NK-92 treated with Interleukin-12 subunit alpha and Interleukin-12 subunit beta, amount 100 ng/mL, for 24 hours (cell line): Measurements from ENCODE around the gene PLAC1.

ENCODE experiments used
- DNase-seq: peaks from one replicate; lab custom pipeline; 2025; lab: John Stamatoyannopoulos, UW

The PLAC1 gene

DNA sequence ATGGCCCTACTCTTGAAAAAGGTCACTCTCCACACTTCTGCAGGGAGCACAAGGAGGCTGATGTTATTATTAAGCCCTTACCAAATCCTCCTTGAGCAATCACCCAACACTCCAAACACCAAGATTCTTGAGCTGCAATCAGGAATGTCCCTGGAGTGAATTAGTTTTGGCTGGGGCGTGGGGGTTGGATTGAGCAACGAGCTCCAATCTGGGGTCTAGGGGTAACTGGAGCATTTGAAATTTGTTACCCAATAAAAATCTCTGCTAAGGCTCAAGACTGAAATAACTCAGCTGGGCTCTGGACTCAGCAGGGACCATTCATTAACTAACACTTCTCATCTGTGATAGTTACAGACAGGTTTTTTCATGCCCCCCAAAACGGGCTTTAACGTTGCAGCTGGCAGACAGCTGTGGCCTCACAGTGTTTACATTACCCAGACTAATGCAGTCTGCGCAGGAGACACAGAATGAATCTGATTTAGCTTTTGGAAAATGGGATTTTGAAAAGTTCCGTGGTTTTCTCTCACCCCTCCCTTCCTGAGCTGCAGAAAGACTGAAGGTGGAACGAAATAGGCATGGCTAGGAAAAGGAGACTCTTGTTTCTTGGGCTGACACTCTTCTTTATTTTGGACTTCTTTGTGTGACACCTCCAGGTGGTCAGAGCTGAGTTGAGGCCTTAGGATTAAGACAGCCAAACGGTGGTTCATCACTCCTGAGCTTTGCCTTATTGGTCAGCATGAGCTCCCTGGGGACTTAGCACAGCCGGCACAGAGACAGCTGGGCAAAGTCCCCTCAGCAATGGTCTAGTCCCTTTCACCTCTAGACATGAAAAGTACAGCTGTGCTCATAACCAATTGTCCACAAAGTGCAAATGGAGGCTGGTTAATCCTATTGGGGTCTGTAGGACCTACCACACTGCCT lies 26.6 kb downstream of the PLAC1 start:
- DNase-seq, result no peak

DNA sequence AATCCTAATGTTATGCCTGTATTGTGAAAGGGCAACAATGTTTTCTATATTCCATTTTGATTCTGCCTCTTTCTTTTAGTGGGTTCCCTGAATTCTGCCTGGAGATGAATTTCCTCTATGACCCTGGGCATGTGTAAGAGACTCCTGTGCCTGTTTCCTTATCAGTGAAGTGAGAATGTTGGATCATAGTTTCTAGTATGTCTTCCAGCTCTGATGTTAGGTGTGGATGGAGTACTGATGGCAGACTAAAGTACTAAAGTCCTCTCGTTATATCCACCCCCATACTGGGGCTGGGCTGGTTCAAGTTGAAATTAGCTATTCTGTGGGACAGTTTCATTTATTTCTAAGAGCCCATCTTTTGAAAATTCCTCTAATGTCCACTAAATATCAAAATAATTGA lies 29.6 kb downstream of the PLAC1 start:
- DNase-seq, result no peak

DNA sequence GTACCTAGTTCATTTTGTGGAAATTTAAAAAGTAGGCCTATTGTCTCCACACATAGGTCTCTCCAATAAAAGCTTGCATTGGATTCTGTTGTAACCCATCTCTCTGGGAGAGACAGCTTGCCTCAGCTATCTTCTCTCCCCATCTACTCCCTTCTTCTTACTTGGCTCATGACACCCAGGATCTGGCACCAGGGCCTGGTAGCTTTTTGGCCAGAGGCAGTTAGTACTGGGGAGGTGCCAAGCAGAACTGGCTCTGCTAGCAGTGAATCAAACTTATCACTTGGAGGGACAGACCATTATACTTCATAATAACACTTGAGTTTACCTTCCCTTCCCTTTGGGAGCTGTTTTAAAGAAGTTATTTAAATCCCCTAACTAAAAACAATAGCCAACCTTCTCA lies 31.8 kb downstream of the PLAC1 start:
- no peak for DNase-seq

DNA sequence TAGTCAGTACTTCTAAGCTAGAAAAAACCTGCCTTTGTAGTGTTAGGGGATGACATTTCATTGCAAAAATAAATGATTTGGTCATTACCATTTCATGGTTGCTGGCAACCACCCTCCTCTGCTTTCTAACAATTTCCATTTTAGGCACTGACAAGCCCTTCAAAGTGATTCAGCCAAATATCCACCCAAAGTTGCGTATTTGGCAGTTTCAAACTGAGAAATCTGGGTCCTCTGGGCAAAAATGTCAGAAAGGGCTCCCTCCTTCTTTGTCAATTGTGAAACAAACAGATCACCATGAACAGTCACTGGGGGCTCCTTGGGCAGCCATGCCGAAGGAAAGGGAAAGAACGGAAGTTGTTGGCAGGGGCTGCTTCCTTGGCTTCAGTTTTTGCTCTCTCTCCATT lies 33.0 kb downstream of the PLAC1 start:
- no peak for DNase-seq

DNA sequence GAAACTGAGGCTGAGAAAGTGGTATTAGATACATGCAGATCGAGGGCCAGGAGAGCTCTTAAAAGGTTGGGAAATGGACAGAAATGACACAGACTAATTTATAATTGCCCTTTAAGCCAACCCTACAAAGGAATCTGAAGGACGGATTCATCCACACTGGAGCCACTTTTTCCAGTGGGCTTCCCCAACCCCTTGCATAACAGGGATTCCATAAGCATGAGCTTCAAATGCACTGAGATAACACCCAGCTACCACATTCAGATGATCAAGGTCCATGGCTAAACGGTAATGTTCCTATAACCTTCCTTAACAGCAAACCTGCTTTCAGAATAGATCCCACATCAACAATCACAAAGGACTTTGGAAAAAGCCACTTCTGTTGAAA lies 34.2 kb downstream of the PLAC1 start:
- no peak for DNase-seq

DNA sequence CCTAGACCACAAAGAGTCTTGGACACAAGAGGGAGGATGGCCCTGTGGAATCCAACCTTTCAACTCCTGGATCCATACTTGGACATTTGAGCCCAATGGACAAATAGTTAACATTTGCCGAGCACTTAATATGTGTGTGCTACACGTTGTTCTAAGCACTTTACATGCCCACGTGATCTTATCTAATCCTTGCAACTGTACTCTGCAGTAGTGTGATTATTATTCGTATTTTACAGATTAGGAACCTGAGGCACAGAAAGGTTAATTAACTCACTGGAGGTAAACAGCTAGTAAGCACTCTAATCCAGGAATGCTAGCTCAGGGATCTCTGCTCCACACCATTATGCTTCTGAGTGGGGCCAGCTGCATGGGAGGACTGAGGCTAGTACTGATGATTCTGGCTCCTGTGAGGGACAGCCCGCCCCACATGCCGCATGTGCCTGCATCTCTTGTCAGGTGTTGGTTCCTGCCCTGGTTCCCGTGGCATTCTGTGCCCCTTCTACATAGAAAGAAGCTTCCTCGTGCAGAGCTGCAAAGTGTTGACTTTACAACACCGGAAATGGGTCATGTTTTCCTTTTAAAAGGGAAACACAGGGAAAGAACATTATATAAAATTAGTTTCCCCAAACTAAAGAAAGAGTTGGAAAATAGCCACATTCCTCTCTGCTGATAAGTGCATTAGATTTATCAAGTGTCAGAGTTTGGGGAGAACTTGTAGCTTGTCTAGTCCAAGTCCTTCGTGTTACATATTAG lies 34.8 kb downstream of the PLAC1 start:
- DNase-seq, result no peak

DNA sequence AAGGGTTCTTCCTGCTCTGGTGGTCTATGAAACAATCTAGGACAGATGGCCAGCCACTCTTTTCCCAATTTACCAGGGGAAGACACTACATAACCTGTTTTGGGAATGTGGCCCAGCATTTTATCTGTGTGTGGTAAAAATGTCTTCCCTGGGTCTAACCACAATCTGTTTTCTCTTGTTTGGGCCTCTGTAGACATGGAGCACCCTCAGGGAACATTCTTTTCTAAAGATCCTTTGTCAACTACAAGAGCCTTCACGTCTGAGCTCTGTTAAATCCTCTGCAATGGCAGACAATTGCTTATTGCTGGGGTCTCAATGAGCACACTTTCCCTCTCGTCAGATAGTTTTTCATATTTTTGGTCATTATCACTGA lies 35.5 kb downstream of the PLAC1 start:
- DNase-seq, result no peak

DNA sequence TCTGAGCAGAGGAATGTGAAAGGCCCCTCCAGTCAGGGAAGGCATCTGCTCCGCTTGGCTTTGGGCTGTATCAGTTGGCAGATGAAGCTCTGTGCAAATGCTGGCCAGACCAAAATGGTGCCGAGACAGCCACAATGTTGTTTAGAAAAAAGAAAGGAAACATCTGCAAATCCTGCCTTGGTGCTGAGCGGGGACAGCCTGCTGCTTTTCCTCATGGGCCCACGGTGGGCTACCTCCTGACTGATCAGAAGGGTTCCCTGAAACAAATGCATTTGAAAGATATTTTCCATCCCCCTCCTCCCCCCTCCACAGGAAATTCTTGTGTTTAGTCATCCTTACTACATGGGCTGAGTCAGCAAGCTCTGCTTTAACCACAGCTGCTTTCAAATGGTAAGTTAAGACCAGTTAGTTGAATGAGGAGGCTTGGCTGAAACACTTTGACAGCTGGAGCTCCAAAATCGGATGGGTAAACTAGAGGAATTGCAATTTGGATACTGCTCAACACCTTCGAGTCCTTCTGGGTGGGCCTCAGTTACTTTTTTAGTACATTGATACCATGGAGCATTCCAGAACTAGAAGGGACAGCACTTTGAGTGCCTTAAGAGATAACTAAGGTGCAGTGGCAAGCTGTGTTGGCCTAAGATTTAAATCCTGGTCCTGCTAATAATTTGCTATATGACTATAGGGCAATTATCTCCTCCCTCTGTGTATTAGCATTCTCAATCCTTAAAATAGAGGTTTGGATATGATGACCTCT lies 36.0 kb downstream of the PLAC1 start:
- DNase-seq, result peak; percentile 10

DNA sequence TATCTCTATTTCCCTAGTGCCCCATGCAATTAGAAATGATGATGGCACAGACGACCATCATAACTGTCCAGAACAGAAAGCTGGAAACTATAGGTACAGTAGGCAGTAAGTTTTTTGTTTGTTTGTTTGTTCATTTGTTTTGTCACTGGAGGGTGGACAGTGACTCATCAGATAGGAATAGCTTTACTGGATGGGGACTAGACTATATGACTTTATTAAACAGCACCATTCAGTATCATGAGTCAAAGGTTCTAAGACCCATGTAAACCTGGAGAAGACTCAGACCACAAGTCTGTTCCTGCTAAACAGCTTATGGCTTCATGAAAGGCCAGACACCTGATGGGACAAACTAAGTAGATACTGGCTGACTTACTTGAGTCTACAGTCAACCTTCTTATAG lies 38.4 kb downstream of the PLAC1 start:
- DNase-seq, result no peak

DNA sequence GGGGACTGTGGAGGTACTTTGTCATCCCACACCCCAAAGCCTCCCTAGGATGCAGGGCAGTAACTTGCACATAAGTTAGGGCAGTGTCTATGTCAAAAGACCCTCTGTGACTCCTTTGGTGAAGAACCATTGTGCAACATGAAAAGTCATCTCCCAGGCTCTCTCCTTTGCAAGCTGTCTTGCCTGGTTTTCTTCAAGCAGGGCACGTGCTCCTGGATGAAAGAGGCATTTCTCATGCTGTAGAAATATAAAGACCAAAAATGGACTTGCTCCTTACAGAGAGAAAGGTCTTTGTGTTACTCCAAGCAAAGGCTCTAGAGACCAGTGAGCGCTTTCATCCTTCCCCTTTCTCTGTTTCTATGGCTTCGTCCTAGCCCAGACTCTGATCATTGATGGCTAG lies 44.9 kb downstream of the PLAC1 start:
- DNase-seq, result no peak

DNA sequence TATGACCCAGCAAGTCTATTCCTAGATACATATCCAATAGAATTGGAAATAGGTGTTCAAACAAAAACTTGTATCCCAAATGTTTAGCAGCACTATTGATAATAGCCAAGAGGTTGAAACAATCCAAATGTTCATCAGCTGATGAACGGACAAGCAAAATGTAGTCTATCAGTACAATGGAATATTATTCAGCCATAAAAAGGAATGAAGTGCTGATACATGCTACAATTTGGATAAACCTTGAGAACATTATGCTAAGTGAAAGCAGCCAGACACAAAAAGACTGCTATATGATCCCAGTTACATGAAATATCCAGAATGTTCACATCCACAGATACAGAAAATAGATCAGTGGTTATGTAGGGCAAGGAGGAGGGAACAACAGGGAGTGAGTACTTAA lies 50.1 kb downstream of the PLAC1 start:
- no peak for DNase-seq

DNA sequence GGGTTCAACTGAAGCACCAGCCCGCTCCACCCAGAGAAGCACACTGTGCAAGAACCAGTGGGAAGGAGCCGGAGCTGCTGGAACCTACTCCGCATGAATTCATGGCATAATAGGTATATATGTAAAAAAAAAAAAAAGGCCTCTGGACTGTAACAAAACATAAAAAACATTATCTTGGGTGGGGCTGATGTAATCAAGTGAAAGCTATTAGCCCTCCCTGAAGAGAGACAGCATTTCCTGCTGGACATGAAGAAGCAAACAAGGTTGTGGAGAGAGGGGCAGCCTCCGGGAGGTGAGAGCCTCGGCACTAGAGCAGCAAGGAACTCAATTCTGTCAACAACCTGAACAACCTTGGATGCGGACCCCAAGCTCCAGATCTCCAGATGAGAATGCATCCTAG lies 50.7 kb downstream of the PLAC1 start:
- DNase-seq, result no peak

DNA sequence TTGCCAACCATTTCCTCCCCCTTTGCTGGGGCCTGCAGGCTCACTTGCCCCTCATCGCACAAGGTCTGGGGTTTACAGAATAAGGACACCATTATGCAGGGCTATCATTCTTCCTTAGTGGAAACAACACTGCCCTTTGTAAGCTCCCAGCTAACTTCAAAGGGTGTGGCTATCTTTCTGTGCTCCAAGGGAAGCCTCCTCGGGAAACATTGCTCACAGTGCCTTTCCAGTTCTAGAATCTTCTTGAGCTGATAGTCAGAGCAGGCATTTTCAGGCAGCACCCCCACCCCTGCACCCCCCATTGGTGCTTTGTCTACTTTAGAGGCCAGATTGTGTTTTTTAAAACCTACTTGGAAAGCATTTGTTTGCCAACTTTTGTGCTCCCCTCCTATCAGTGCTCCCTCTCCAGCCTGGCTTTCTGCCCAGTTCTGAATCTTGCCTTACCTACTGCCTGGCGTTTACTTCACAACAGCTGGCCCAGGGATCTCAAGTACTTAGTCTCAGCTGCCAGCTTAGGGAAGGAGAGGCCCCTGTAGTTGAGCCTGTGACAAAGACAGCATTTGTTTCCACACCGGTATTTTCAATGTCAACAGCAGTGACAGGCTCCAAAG lies 53.5 kb downstream of the PLAC1 start:
- DNase-seq, result no peak

DNA sequence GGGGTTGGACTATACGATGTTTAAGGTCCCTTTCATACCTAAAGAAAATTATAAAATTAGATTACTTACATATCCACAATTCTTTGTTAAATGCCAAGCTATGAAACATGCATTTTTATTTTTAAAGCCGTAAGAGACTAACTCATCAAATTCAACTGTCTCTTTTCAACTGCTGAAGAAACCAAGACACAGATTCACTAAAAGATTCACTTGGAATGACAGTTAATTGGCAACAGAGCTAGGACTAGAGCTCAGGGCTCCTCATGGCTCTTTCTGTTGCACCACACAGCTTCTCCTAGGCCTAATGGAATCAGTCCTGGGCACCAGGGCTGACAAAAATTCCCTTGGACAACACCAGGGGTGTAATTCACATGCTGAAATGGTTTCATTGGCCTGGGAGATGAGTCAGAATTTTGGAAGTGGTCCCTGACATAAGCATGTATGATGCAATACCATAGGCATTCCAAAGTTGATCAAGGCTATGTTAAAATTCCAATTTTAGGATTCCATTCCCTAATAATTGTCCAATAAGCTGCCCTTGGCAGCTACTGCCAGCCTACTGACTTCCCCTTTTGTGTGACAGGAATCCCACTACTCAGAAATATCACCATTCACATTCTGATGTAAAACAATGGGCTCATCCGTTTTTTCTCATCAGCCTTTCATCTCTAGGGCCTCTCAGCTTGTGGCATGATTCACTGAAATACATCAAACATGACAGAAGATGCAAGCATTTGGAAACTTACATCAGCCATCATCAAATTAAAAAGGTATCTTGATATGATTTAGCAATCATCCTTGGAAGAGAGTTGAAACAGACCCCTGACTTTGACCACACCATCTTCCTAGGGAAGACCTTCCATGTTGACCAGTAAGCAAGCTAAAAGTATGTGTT lies 54.2 kb downstream of the PLAC1 start:
- no peak for DNase-seq

DNA sequence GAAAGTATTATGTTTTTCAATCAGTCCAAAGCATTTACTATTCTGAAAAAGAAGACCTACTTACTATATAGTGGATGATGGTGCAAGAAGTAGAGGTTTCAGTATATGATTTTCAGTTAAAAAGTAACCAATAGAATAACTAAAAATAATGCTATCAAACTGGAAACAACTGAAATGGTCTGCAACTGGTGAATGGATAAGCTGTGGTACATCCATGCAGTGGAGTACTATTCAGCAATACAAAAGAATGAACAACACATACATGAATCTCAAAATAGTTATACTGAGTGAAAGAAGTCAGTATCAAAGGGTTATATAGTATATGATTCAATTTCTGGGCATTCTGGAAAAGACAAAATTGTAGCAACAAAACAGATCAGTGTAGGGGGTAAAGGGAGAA lies 55.9 kb downstream of the PLAC1 start:
- DNase-seq, result no peak

DNA sequence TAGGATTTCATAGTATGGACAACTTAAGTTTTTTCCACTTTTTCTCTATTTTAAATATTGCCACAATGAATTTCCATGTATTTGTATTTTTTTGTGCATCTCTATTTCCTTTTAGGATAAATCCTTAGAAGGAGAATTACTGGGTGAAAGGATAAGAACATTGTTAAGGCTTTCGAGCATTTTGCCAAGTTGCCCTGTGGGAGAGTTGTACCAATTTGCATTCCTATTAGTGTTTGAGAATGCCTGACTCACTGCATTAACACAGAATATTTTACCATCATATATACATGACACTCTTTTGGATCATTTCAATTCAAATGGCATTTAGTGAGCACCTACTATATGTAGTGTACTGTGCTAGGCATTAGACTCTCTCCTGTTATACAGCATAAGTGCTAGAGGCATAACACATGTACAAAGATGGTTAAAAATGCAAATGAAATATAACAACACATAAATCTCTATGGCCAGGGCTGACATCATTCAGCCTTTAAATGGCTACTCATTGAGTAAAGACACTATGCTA lies 57.0 kb downstream of the PLAC1 start:
- DNase-seq, result no peak

DNA sequence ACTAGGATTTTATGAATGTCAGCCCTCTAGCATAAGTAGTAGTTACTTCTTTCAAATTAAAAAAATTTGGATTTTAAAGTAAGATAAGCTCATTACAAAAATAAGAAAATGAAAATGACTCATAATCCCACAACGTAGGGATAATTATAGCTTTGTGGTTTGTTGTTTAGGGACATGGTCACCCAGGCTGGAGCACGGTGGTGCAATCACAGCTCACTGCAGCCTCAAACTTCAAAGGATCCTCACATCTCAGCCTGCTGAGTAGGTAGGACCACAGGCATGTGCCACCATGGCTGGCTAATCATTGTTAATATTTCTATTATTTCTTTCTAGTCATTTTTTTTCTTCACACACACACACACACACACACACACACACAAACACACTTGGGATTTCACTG lies 57.6 kb downstream of the PLAC1 start:
- no peak for DNase-seq

DNA sequence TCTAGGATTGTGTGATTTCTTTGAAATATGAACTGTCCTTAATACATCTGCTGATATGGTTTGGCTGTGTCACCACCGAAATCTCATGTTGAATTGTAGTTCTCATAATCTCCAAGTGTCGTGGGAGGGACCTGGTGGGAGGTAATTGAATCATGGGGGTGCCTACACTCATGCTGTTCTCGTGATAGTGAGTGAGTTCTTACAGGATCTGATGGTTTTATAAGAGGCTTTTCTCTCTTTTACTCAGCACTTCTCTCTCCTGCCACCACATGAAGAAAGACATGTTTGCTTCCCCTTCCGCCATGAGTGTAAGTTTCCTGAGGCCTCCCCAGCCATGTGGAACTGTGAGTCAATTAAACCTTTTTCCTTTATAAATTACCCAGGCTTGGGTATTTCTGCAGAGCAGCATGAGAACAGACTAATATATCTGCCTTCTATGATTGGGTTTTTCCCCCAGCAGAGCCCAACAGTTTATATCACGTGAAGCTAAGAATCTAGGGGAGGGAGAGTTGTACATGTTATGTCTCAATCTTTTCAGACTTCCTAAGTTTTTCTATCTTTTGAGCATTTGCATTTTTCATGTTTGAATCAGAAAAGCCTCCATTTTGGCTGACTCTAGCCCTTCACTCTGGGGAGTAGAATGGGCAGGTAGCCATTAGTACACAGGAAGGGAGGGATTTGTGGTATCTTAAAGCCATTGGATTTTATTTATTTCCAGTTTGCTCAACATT lies 58.9 kb downstream of the PLAC1 start:
- no peak for DNase-seq

DNA sequence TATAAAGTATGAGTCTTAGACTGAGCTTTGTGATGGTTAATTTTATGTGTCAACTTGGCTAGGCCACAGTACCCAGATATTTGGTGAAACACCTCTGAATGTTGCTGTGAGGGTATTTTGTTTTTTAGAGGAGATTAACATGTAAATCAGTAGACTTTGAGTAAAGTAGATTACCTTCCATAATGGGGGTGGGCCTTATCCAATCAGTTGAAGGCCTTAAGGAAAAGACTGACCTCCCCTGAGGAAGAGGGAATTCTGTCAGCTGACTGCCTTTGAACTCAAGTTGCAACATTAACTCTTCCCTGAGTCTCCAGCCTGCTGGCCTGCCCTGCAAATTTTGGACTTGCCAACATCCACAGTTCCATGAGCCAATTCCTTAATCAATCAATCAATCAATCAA lies 66.0 kb downstream of the PLAC1 start:
- no peak for DNase-seq

DNA sequence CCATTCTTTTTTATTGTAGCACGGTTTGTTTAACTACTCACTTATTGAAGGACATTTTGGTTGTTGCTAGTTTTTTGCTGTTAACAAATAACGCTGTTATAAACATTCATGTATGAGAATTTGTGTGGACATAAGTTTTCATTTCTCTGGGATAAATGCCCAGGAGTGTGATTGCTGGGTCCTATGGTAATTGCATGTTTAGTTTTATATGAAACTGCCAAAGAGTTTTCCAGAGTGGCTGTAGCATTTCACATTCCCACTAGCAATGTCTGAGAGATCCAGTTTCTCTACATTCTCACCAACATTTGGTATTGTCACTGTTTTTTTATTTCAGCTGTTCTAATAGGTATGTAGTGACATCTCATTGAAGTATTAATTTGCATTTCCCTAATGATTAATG lies 66.8 kb downstream of the PLAC1 start:
- DNase-seq, result no peak
